Neural progenitor cell (in vitro differentiated cells): ENCODE results near the gene SIAH2. TPM values are rescaled to one million over a fixed set of nuclear protein-coding genes. Genes with fewer than 3 reads are reported as not detected.

ENCODE experiments used
- DNase-seq: peaks from one replicate; pipeline ENCODE4 v3.0.0-alpha.2; 2016; ENCODE audit warnings: low spot score
- H2AFZ ChIP-seq: fragments of 200-600 bp; sonication (generic); replicated peaks from 2 replicates; pipeline ENCODE4 v1.6.1; 2016; ENCODE audit warnings: antibody characterized with exemption
- H3F3A ChIP-seq: fragments of 200-600 bp; sonication (generic); 2 replicates; pipeline ENCODE4 v1.6.1; 2016; ENCODE audit warnings: antibody characterized with exemption, low read depth
- H3K27ac ChIP-seq: fragments of 200-600 bp; sonication (generic); 2 replicates; pipeline ENCODE4 v1.5.1; 2016; ENCODE audit warnings: mild to moderate bottlenecking
- H3K27me3 ChIP-seq: fragments of 200-600 bp; sonication (generic); 2 replicates; pipeline ENCODE4 v1.6.1; 2016; ENCODE audit warnings: mild to moderate bottlenecking, moderate library complexity
- H3K36me3 ChIP-seq: fragments of 200-600 bp; sonication (generic); 2 replicates; pipeline ENCODE4 v1.5.1; 2016
- H3K4me1 ChIP-seq: fragments of 200-600 bp; sonication (generic); 2 replicates; pipeline ENCODE4 v1.6.1; 2016; ENCODE audit warnings: mixed run types
- H3K4me2 ChIP-seq: fragments of 200-600 bp; sonication (generic); 2 replicates; pipeline ENCODE4 v1.6.1; 2016
- H3K4me3 ChIP-seq: fragments of 200-600 bp; sonication (generic); 2 replicates; pipeline ENCODE4 v1.5.1; 2016
- H3K79me2 ChIP-seq: fragments of 200-600 bp; sonication (generic); 2 replicates; pipeline ENCODE4 v1.6.1; 2016; ENCODE audit warnings: low read depth
- H3K9ac ChIP-seq: fragments of 200-600 bp; sonication (generic); 2 replicates; pipeline ENCODE4 v1.6.1; 2016
- H3K9me3 ChIP-seq: fragments of 200-600 bp; sonication (generic); 2 replicates; pipeline ENCODE4 v1.5.1; 2016; ENCODE audit warnings: low read depth
- H4K20me1 ChIP-seq: fragments of 200-600 bp; sonication (generic); 2 replicates; pipeline ENCODE4 v1.6.1; 2016; ENCODE audit warnings: low read depth
- H3K27ac Mint-ChIP-seq: 3 replicates; pipeline ENCODE4 v1.8.0; 2021; ENCODE audit warnings: mixed read lengths
- H3K27me3 Mint-ChIP-seq: 2 replicates; pipeline ENCODE4 v1.8.0; 2022; ENCODE audit warnings: low read depth, mild to moderate bottlenecking, inconsistent platforms, moderate library complexity, mixed read lengths; ENCODE audit not compliant: insufficient read depth
- H3K36me3 Mint-ChIP-seq: 3 replicates; pipeline ENCODE4 v1.8.0; 2021; ENCODE audit warnings: mixed read lengths
- H3K4me1 Mint-ChIP-seq: 3 replicates; pipeline ENCODE4 v1.8.0; 2021; ENCODE audit warnings: mixed read lengths
- H3K4me3 Mint-ChIP-seq: 3 replicates; pipeline ENCODE4 v1.8.0; 2021; ENCODE audit warnings: mild to moderate bottlenecking, moderate library complexity, mixed read lengths
- H3K9me3 Mint-ChIP-seq: 3 replicates; pipeline ENCODE4 v1.8.0; 2020; ENCODE audit warnings: mixed read lengths
- CTCF ChIP-seq: fragments of 200-600 bp; sonication (generic); IDR thresholded peaks from 2 replicates; pipeline ENCODE4 v1.5.1; 2017; ENCODE audit warnings: antibody characterized with exemption, mild to moderate bottlenecking
- EZH2 ChIP-seq: fragments of 200-600 bp; sonication (generic); IDR thresholded peaks from 2 replicates; pipeline ENCODE4 v1.6.1; 2017; ENCODE audit warnings: antibody characterized with exemption, mild to moderate bottlenecking, moderate library complexity
- EZH2phosphoT487 ChIP-seq: fragments of 200-600 bp; sonication (generic); IDR thresholded peaks from 2 replicates; pipeline ENCODE4 v1.6.1; 2017; ENCODE audit warnings: antibody characterized with exemption
- total RNA-seq: library from RNA; depleted of rRNA; stranded (reverse); fragments of >200 nt; gene quantifications from 2 replicates; pipeline ENCODE4 v1.2.3, GENCODE V29; 2015; ENCODE audit warnings: low replicate concordance

The SIAH2 gene
- total RNA-seq, 1 donor from 2014 or later = 14.6 TPM

GRCh38 chr3:150756491-150757059, 6.4 kb downstream of the SIAH2 start:
- Mint-ChIP-seq H3K4me3 (no peak overlapping the region), H3K27ac (no peak overlapping the region), H3K9me3 (no peaks in the 10 kb centered on the region), H3K4me1 (peaks cover 15% of the 10 kb centered on the region), H3K27me3 (peaks cover under 1% of the 10 kb centered on the region), H3K36me3 (peaks cover 1% of the 10 kb centered on the region)
- Histone ChIP-seq H2AFZ (no peak overlapping the region), H3K36me3 (no peaks in the 10 kb centered on the region), H3F3A (no peaks in the 10 kb centered on the region), H3K4me2 (no peak overlapping the region), H3K9me3 (no peaks in the 10 kb centered on the region), H3K79me2 (peaks cover 30% of the 10 kb centered on the region), H3K4me1 (peaks cover 19% of the 10 kb centered on the region), H3K27ac (no peak overlapping the region), H3K9ac (no peak overlapping the region), H3K4me3 (no peak overlapping the region), H3K27me3 (peaks cover 3% of the 10 kb centered on the region), H4K20me1 (no peaks in the 10 kb centered on the region)
- TF ChIP-seq EZH2 = no peak
- no peak for TF ChIP-seq CTCF
- no peak for TF ChIP-seq EZH2phosphoT487
- DNase-seq = no peak

GRCh38 chr3:150755902-150756301, 7.1 kb downstream of the SIAH2 start:
- no peak for TF ChIP-seq CTCF
- TF ChIP-seq EZH2phosphoT487 = no peak
- no peak for TF ChIP-seq EZH2
- H3K36me3 Mint-ChIP-seq = peaks cover 1% of the 10 kb centered on the region
- H4K20me1 ChIP-seq = no peaks in the 10 kb centered on the region
- no peak overlapping the region for H3K4me2 ChIP-seq
- H3K27ac ChIP-seq = no peak overlapping the region
- H3K4me1 ChIP-seq = peaks cover 13% of the 10 kb centered on the region
- no peaks in the 10 kb centered on the region for H3K9me3 Mint-ChIP-seq
- H2AFZ ChIP-seq = no peak overlapping the region
- no peaks in the 10 kb centered on the region for H3K27me3 ChIP-seq
- H3K36me3 ChIP-seq = no peaks in the 10 kb centered on the region
- no peak overlapping the region for H3K4me3 Mint-ChIP-seq
- no peak overlapping the region for H3K27ac Mint-ChIP-seq
- H3K9ac ChIP-seq = no peak overlapping the region
- no peak for DNase-seq
- peaks cover 10% of the 10 kb centered on the region for H3K4me1 Mint-ChIP-seq
- H3K9me3 ChIP-seq = no peaks in the 10 kb centered on the region
- H3K27me3 Mint-ChIP-seq = no peaks in the 10 kb centered on the region
- peaks cover 23% of the 10 kb centered on the region for H3K79me2 ChIP-seq
- no peak overlapping the region for H3K4me3 ChIP-seq
- H3F3A ChIP-seq = no peaks in the 10 kb centered on the region

GRCh38 chr3:150754896-150755295, 8.1 kb downstream of the SIAH2 start:
- peaks cover 6% of the 10 kb centered on the region for H3K4me1 ChIP-seq
- DNase-seq = no peak
- H3K79me2 ChIP-seq = peaks cover 16% of the 10 kb centered on the region
- no peaks in the 10 kb centered on the region for H3K27me3 ChIP-seq
- Mint-ChIP-seq H3K36me3 (peaks cover 1% of the 10 kb centered on the region), H3K27me3 (no peaks in the 10 kb centered on the region), H3K4me3 (no peak overlapping the region), H3K27ac (no peak overlapping the region), H3K4me1 (peaks cover 6% of the 10 kb centered on the region), H3K9me3 (no peaks in the 10 kb centered on the region)
- no peaks in the 10 kb centered on the region for H3F3A ChIP-seq
- H2AFZ ChIP-seq = no peak overlapping the region
- no peak overlapping the region for H3K4me3 ChIP-seq
- H3K9ac ChIP-seq = no peak overlapping the region
- no peak for TF ChIP-seq EZH2
- no peak for TF ChIP-seq CTCF
- no peak for TF ChIP-seq EZH2phosphoT487
- no peak overlapping the region for H3K27ac ChIP-seq
- H3K9me3 ChIP-seq = no peaks in the 10 kb centered on the region
- H4K20me1 ChIP-seq = no peaks in the 10 kb centered on the region
- H3K36me3 ChIP-seq = no peaks in the 10 kb centered on the region
- H3K4me2 ChIP-seq = no peak overlapping the region
